Measurements from ENCODE around the gene TTC23.
"Not testable (repeated sequence)": the region's sequence is repeated elsewhere in the genome, so short reads cannot be mapped to it uniquely, and the experiment has no call there.

The TTC23 gene

GRCh38 chr15:99207672-99208071, 41.7 kb downstream of the TTC23 start:
- in situ Hi-C loops (cut with MboI; ENCODE audit: low sequenced_read_pairs), result no loop called here

GRCh38 chr15:99202176-99202552, 47.2 kb downstream of the TTC23 start:
- in situ Hi-C loops (cut with MboI; ENCODE audit: low sequenced_read_pairs), result no loop called here

- in situ Hi-C loops (cut with MboI; ENCODE audit: low sequenced_read_pairs), result no loop called here
Measured at GRCh38 chr15:99201408-99202175, 47.8 kb downstream of the TTC23 start.

- in situ Hi-C loops (cut with MboI; ENCODE audit: low sequenced_read_pairs), result no loop called here
Measured at GRCh38 chr15:99197856-99198255, 51.5 kb downstream of the TTC23 start.

- in situ Hi-C loops (cut with MboI; ENCODE audit: low sequenced_read_pairs), result not testable (repeated sequence)
Measured at GRCh38 chr15:99192181-99192580, 57.2 kb downstream of the TTC23 start.

GRCh38 chr15:99187936-99188335, 61.4 kb downstream of the TTC23 start:
- in situ Hi-C loops (cut with MboI; ENCODE audit: low sequenced_read_pairs), result no loop called here

- in situ Hi-C loops (cut with MboI; ENCODE audit: low sequenced_read_pairs), result no loop called here
Measured at GRCh38 chr15:99185414-99186130, 63.8 kb downstream of the TTC23 start.

- in situ Hi-C loops (cut with MboI; ENCODE audit: low sequenced_read_pairs), result no loop called here
Measured at GRCh38 chr15:99182791-99183190, 66.6 kb downstream of the TTC23 start.

- in situ Hi-C loops (cut with MboI; ENCODE audit: low sequenced_read_pairs), result no loop called here
Measured at GRCh38 chr15:99181545-99181971, 67.8 kb downstream of the TTC23 start.

GRCh38 chr15:99180964-99181306, 68.4 kb downstream of the TTC23 start:
- in situ Hi-C loops (cut with MboI; ENCODE audit: low sequenced_read_pairs), result no loop called here

- in situ Hi-C loops (cut with MboI; ENCODE audit: low sequenced_read_pairs), result no loop called here
Measured at GRCh38 chr15:99180086-99180963, 69.1 kb downstream of the TTC23 start.

GRCh38 chr15:99177679-99178078, 71.7 kb downstream of the TTC23 start:
- in situ Hi-C loops (cut with MboI; ENCODE audit: low sequenced_read_pairs), result no loop called here

- in situ Hi-C loops (cut with MboI; ENCODE audit: low sequenced_read_pairs), result no loop called here
Measured at GRCh38 chr15:99176757-99177156, 72.6 kb downstream of the TTC23 start.

- in situ Hi-C loops (cut with MboI; ENCODE audit: low sequenced_read_pairs), result no loop called here
Measured at GRCh38 chr15:99174567-99175395, 74.6 kb downstream of the TTC23 start.

- in situ Hi-C loops (cut with MboI; ENCODE audit: low sequenced_read_pairs), result no loop called here
Measured at GRCh38 chr15:99172989-99173388, 76.4 kb downstream of the TTC23 start.

- in situ Hi-C loops (cut with MboI; ENCODE audit: low sequenced_read_pairs), result no loop called here
Measured at GRCh38 chr15:99172171-99172570, 77.2 kb downstream of the TTC23 start.

GRCh38 chr15:99170476-99171065, 78.8 kb downstream of the TTC23 start:
- in situ Hi-C loops (cut with MboI; ENCODE audit: low sequenced_read_pairs), result no loop called here

GRCh38 chr15:99169769-99170311, 79.5 kb downstream of the TTC23 start:
- in situ Hi-C loops (cut with MboI; ENCODE audit: low sequenced_read_pairs), result no loop called here

- in situ Hi-C loops (cut with MboI; ENCODE audit: low sequenced_read_pairs), result no loop called here
Measured at GRCh38 chr15:99168601-99169580, 80.5 kb downstream of the TTC23 start.
